Esophagus squamous epithelium (tissue), 5 donors: ENCODE results near the gene KCTD5. TPM values are rescaled to one million over a fixed set of nuclear protein-coding genes. Genes with fewer than 3 reads are reported as not detected.
"Not testable (repeated sequence)": the region's sequence is repeated elsewhere in the genome, so short reads cannot be mapped to it uniquely, and the experiment has no call there.

Experiments used
- DNase-seq: peaks from one replicate; lab custom pipeline; 2025; lab: John Stamatoyannopoulos, UW
- H3K27ac ChIP-seq, 4 donors: fragments of 200-600 bp; sonication (generic); one replicate each; pipeline ENCODE4 v1.5.1; 2016 to 2019; ENCODE audit warnings: mild to moderate bottlenecking in 1 of 4
- H3K27me3 ChIP-seq, 4 donors: fragments of 200-600 bp; sonication (generic); 1 replicate in 3 of 4; 2 replicates in 1 of 4; pipeline versions ENCODE4 v1.5.1 to v1.6.0; 2017 to 2021; ENCODE audit warnings: antibody characterized with exemption in 1 of 4
- H3K36me3 ChIP-seq, 3 donors: fragments of 200-600 bp; sonication (generic); one replicate each; pipeline ENCODE4 v1.5.1; 2016 to 2019
- H3K4me1 ChIP-seq, 3 donors: fragments of 200-600 bp; sonication (generic); one replicate each; pipeline ENCODE4 v1.5.1; 2017 to 2019
- H3K4me3 ChIP-seq, 4 donors: fragments of 200-600 bp; sonication (generic); 1 replicate in 3 of 4; 2 replicates in 1 of 4; pipeline ENCODE4 v1.5.1; 2016 to 2019; ENCODE audit warnings: mild to moderate bottlenecking in 2 of 4, moderate library complexity in 1 of 4
- H3K9me3 ChIP-seq, 3 donors: fragments of 200-600 bp; sonication (generic); one replicate each; pipeline ENCODE4 v1.5.1; 2016 to 2019
- POLR2A ChIP-seq, 4 donors: fragments of 450-650 bp; IDR thresholded peaks; one replicate each; pipeline ENCODE4 v1.6.1; 2017; ENCODE audit warnings: antibody characterized with exemption in 4 of 4, mild to moderate bottlenecking in 4 of 4, moderate library complexity in 3 of 4
- WGBS, 2 donors: methylation state at CpG; one replicate each; pipeline ENCODE4 v1.1.5; 2018; 5-methylcytosine and 5-hydroxymethylcytosine counted together
- intact Hi-C: fragments of 100-400 bp; cut with DNase I; formaldehyde crosslinking; loops from one replicate; pipeline ENCODE4 v1.15.0; 2022
- total RNA-seq, 4 donors: library from RNA; depleted of rRNA; stranded (reverse); fragments of >200 nt; gene quantifications; one replicate each; pipeline ENCODE4 v1.1.0, GENCODE V29; 2016
- TF ChIP-seq, protein P1 (sequence below), 6 experiments: fragments of 450-650 bp in 4 of 6; fragments of 200-600 bp in 2 of 6; sonication (generic) in 2 of 6; IDR thresholded peaks; one replicate each; pipeline ENCODE4 v1.5.1; 2016 to 2019; ENCODE audit warnings: antibody characterized with exemption in 6 of 6, mild to moderate bottlenecking in 4 of 6, moderate library complexity in 4 of 6
- donor health status: DM: yes; HTN: yes; CAD: no.

KCTD5 gene, protein sequence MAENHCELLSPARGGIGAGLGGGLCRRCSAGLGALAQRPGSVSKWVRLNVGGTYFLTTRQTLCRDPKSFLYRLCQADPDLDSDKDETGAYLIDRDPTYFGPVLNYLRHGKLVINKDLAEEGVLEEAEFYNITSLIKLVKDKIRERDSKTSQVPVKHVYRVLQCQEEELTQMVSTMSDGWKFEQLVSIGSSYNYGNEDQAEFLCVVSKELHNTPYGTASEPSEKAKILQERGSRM
- total RNA-seq: 10 to 100 TPM; 24.8 to 51.9 (median 40.3) TPM

DNA sequence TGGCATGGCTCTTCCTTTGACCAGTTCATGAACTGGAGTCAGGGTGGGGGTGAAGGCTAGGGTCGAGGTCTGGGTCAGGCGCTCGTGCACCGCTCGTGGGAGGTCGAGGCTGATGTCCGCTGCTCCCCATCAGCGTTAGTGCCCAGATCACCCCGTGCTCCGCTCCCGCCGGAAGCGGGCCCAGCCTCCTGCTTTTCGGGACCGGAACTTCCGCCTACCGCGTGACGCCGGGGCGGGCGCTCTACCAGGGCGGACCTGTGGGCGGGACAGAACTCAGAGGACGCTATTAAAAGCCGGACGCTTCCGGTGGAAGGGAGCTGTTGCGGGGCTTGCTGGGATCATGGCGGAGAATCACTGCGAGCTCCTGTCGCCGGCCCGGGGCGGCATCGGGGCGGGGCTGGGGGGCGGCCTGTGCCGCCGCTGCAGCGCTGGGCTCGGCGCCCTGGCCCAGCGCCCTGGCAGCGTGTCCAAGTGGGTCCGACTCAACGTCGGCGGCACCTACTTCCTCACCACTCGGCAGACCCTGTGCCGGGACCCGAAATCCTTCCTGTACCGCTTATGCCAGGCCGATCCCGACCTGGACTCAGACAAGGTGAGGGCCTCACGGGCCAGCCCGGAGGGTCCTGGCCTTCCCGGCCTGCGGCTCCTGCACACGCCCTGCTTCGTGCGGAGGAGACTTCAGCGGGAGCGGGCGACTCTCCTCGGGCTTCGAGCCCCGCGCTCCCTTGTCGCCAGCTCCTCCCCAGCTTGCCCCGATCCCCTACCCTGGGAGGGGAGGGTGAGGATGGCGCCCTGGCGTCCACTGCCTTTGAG is at the start of gene KCTD5:
TSS of gene KCTD5 (plus strand) at position 315 of the 813 bp plus-strand sequence. CDS start at position 341, 26 bp downstream.
- TF ChIP-seq, protein P1, sequence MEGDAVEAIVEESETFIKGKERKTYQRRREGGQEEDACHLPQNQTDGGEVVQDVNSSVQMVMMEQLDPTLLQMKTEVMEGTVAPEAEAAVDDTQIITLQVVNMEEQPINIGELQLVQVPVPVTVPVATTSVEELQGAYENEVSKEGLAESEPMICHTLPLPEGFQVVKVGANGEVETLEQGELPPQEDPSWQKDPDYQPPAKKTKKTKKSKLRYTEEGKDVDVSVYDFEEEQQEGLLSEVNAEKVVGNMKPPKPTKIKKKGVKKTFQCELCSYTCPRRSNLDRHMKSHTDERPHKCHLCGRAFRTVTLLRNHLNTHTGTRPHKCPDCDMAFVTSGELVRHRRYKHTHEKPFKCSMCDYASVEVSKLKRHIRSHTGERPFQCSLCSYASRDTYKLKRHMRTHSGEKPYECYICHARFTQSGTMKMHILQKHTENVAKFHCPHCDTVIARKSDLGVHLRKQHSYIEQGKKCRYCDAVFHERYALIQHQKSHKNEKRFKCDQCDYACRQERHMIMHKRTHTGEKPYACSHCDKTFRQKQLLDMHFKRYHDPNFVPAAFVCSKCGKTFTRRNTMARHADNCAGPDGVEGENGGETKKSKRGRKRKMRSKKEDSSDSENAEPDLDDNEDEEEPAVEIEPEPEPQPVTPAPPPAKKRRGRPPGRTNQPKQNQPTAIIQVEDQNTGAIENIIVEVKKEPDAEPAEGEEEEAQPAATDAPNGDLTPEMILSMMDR (IDR thresholded peaks at IDR 0.05): peak in 4 of 6 experiments; percentile 21 to 47 (median 24)
- peak in 3 of 4 donors; percentile 80 to 88 (median 82) for TF ChIP-seq POLR2A (IDR thresholded peaks at IDR 0.05)
- no peaks in the 10 kb centered on the region for H3K27me3 ChIP-seq
- DNase-seq: peak; percentile 80
- WGBS, 2 donors: 0% methylated on average over 11 to 13 of the region's 73 CpGs
- H3K36me3 ChIP-seq: peaks cover 0 to under 1% (median 0%) of the 10 kb centered on the region in 3 donors
- intact Hi-C loops: no loop called here
- no peaks in the 10 kb centered on the region for H3K9me3 ChIP-seq
- H3K27ac ChIP-seq: peak within 1 kb of the TSS; percentile 86 to 91 (median 90)
- H3K4me1 ChIP-seq: peaks cover 5 to 47% (median 17%) of the 10 kb centered on the region in 3 donors
- H3K4me3 ChIP-seq: peak within 1 kb of the TSS; percentile 75 to 94 (median 82)

DNA sequence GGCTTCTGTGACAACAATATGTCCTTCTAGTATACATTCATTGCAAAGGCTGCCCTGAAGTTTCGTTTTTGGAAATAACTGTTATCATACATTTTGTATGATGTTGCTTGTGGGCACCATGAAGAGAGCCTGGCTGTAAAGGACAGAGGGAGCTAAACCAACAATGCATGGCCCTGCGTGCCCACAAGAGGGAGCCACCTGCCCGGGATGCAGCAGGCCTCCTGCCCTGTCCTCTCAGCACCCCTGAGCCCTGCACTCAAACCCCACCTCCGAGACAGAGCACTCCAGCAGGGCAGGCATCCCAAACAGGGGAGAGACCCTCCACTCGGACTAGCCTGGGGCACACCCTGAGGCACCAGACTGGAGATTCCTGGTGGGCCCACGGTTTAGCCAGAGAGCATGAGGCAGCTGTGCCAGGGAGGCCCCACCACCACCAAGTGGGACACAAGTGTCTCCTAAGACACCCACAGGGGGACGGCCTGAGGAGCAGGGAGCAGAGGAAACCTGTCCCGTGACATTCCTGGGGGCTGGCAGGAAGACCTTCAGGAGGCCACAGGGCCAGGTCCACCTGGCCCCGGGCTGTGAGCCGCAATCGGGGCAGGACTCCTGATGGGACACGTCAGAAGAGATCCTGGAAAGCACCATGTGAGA is 43.1 kb upstream of the KCTD5 start:
- H3K4me1 ChIP-seq, H3K27me3 ChIP-seq, H3K36me3 ChIP-seq, H3K27ac ChIP-seq, intact Hi-C loops, H3K4me3 ChIP-seq, DNase-seq, H3K9me3 ChIP-seq: not testable (repeated sequence)
- TF ChIP-seq, protein P1 (IDR thresholded peaks at IDR 0.05): peak in 1 of 6 experiments; percentile 8
- no CpG with 5 or more reads among the region's 12 CpGs for WGBS, 2 donors

DNA sequence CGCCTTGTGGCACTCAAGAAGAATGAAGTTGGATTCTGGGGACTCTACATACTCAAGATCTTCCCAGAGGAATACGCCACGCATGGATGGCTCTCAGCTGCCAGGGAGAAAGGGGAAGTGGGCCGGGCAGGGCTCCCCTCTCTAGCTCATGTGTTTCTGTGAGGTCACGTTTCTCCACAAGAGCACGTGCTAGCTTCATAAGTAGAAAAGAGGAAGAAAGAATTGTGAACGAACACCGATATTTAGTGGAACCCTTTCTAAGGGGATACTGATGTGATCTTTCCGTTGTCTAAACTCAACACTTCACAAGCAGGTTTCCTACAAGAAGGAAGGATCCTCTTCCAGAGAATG is 42.6 kb upstream of the KCTD5 start:
- H3K4me1 ChIP-seq, H3K4me3 ChIP-seq, H3K9me3 ChIP-seq, H3K36me3 ChIP-seq, H3K27me3 ChIP-seq, DNase-seq, H3K27ac ChIP-seq, intact Hi-C loops: not testable (repeated sequence)
- no CpG with 5 or more reads among the region's 9 CpGs for WGBS, 2 donors

DNA sequence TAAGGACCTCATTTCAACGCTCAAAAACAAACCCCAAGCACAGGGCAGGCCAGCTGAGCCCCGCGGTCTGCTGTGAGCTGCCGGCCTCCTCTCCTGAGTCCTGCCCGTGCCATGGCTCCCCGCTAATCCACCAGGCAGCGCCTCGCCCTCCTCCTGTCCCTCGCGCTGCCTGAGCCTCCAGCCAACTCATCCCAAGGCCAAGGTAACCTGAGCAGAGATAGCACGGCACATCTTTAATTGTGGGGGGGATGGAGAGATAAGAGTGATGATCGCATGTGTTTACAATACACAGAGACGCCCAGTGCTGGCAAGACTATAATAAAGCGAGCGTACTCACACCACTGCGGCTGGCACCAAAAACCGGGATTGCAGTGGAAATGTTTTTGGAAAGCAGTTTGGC is 39.8 kb upstream of the KCTD5 start:
- H3K36me3 ChIP-seq, DNase-seq, intact Hi-C loops, H3K9me3 ChIP-seq, H3K4me3 ChIP-seq, H3K27ac ChIP-seq, H3K27me3 ChIP-seq, H3K4me1 ChIP-seq: not testable (repeated sequence)
- no CpG with 5 or more reads among the region's 17 CpGs for WGBS, 2 donors

DNA sequence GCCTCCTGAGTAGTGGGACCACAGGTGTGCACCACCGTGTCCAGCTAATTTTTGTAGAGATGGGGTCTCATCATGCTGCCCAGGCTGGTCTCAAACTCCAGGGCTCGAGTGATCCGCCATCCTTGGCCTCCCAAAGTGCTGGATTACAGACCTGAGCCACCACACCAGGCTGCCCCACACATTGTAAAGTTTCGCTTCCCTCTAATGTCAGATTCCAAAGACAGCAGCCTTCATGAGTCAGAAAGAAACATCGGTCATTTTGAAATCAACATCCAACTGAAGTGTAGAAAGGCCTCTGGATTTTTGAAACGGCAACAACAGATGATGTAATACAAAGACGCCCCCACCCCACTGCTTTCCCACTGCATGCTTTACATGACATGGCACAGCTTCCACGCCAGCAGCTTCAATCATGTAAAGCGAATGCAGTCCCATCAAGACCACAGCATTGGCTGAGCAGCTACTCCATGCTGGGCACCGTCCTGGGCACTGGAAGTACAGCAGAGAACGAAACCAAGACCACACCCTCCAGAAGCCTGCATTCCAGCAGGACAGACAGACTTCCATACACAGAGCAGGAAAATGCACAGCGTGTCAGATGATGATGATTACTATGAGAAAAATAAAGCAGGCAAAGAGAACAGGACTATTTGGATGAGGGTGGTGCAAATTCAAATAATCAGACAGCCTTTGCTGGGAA is 37.4 kb upstream of the KCTD5 start:
- DNase-seq, H3K36me3 ChIP-seq, H3K27ac ChIP-seq, H3K9me3 ChIP-seq, intact Hi-C loops, H3K4me3 ChIP-seq, H3K4me1 ChIP-seq, H3K27me3 ChIP-seq: not testable (repeated sequence)
- WGBS, 2 donors: no CpG with 5 or more reads among the region's 12 CpGs

DNA sequence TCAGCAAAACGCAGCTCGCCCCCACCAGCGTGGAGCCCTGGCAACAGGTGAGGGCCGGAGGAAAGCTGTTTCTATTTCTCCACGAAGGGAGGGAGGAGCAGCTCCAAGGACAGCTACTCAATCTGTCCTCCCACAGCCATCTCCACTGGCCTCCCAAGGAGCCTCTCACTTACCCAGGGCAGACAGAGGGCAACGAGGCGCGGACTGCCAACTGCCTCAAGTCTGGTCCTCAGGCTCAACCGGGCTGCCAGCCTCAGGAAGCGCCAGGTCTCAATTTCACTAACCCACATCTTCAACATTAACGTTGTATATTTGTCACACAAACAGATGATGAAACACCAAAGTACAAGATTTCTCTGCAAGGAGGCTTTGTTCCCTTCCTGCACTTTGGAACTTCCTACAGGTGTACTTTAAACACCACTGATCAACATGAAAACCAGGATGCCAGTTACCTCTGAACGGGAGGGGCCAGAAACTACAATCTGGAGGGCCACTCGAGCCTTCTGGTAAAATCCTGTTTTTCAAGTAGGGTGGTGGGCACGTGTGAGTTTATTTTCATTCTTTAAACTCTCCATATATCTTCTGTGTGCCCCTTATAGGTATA is 31.0 kb upstream of the KCTD5 start:
- H3K9me3 ChIP-seq, DNase-seq, H3K27ac ChIP-seq, H3K36me3 ChIP-seq, intact Hi-C loops, H3K27me3 ChIP-seq, H3K4me3 ChIP-seq, H3K4me1 ChIP-seq: not testable (repeated sequence)
- no CpG with 5 or more reads among the region's 14 CpGs for WGBS, 2 donors

DNA sequence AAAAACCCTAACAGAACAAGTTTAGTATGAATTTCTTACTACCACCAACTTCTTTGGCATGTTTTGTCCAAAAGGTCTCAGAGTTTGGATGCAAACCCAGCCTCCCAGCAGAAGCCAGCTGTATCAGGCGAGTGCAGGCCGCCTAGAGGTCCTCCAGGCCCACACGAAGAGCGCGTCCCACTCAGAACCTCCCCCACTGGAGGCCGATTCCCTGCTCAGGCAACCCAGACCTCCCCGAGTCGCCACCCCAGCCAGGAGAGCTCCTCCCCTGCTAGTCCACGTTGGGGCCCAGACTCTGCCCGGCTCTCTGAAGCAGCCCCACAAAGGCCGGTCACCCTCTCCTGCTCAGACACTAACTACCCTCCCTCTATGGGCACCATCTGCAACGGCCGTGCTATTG is 28.4 kb upstream of the KCTD5 start:
- intact Hi-C loops, H3K9me3 ChIP-seq, H3K4me3 ChIP-seq, H3K36me3 ChIP-seq, H3K4me1 ChIP-seq, H3K27ac ChIP-seq, H3K27me3 ChIP-seq, DNase-seq: not testable (repeated sequence)
- WGBS, 2 donors: no CpG with 5 or more reads among the region's 13 CpGs

DNA sequence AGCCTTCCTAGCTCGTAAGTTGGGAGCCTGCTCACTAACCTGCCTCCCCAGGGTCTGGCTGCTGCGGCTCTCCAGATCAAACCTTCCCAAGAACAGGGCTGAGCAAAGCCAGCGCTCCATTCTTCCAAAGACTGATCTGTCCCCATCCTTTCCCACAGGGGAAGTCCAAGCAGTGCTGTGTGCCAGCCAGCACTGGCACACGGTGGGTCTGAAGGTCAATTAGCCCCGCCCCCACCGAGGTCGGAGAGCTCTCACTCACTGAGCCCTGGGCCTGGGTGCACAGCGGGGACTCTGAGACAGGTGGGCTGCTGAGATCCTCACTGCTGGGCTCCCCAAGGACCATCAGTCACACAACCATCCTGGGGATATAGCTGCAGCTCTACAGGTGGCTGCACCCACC is 27.4 kb upstream of the KCTD5 start:
- H3K27ac ChIP-seq, DNase-seq, H3K36me3 ChIP-seq, H3K27me3 ChIP-seq, H3K4me1 ChIP-seq, H3K4me3 ChIP-seq, intact Hi-C loops, H3K9me3 ChIP-seq: not testable (repeated sequence)
- WGBS, 2 donors: no CpG with 5 or more reads among the region's 8 CpGs
